DMS153 (cell line): Measurements from ENCODE around the gene CNDP2.

Experiments used
- DNase-seq: peaks from one replicate; lab custom pipeline; 2025; lab: John Stamatoyannopoulos, UW

CNDP2 gene

GRCh38 chr18:74472312-74472711 lies 23.9 kb upstream of the CNDP2 start:
- DNase-seq, result no peak

- no peak for DNase-seq
Measured at GRCh38 chr18:74473976-74474640, 22.1 kb upstream of the CNDP2 start.

- no peak for DNase-seq
Measured at GRCh38 chr18:74476140-74476539, 20.0 kb upstream of the CNDP2 start.

- no peak for DNase-seq
Measured at GRCh38 chr18:74477771-74478170, 18.4 kb upstream of the CNDP2 start.

GRCh38 chr18:74478316-74478715 lies 17.8 kb upstream of the CNDP2 start:
- no peak for DNase-seq

GRCh38 chr18:74478880-74479279 lies 17.3 kb upstream of the CNDP2 start:
- DNase-seq, result no peak

GRCh38 chr18:74479486-74480148 lies 16.5 kb upstream of the CNDP2 start:
- DNase-seq, result no peak

- DNase-seq, result no peak
Measured at GRCh38 chr18:74480149-74480651, 16.0 kb upstream of the CNDP2 start.

- DNase-seq, result no peak
Measured at GRCh38 chr18:74482697-74483096, 13.5 kb upstream of the CNDP2 start.

- DNase-seq, result no peak
Measured at GRCh38 chr18:74486119-74486849, 9.9 kb upstream of the CNDP2 start.

GRCh38 chr18:74488354-74488753 lies 7.8 kb upstream of the CNDP2 start:
- DNase-seq, result no peak

GRCh38 chr18:74488864-74489263 lies 7.3 kb upstream of the CNDP2 start:
- DNase-seq, result no peak

- DNase-seq, result no peak
Measured at GRCh38 chr18:74489676-74490075, 6.5 kb upstream of the CNDP2 start.

GRCh38 chr18:74492259-74492658 lies 3.9 kb upstream of the CNDP2 start:
- no peak for DNase-seq

GRCh38 chr18:74493689-74494088 lies 2.5 kb upstream of the CNDP2 start:
- peak; percentile 84 for DNase-seq

- no peak for DNase-seq
Measured at GRCh38 chr18:74494514-74494913, 1.6 kb upstream of the CNDP2 start.

- no peak for DNase-seq
Measured at GRCh38 chr18:74496508-74497323, 553 bp downstream of the CNDP2 start.

GRCh38 chr18:74497324-74497676 lies 1.1 kb downstream of the CNDP2 start:
- no peak for DNase-seq

GRCh38 chr18:74497778-74498177 lies 1.6 kb downstream of the CNDP2 start:
- DNase-seq, result no peak

GRCh38 chr18:74498712-74499627 lies 2.8 kb downstream of the CNDP2 start:
- DNase-seq, result no peak

- no peak for DNase-seq
Measured at GRCh38 chr18:74499633-74500032, 3.5 kb downstream of the CNDP2 start.
